GM23248 (cell line): Measurements from ENCODE around the gene TMEM51.

Experiments used
- EZH2 ChIP-seq: fragments of 200-600 bp; sonication (generic); IDR thresholded peaks from 2 replicates; pipeline ENCODE4 v1.6.1; 2018; ENCODE audit warnings: antibody characterized with exemption, mild to moderate bottlenecking; ENCODE audit not compliant: insufficient read depth, poor library complexity, severe bottlenecking
- EZH2phosphoT487 ChIP-seq: fragments of 200-600 bp; sonication (generic); IDR thresholded peaks from 2 replicates; pipeline ENCODE4 v1.6.1; 2018; ENCODE audit warnings: antibody characterized with exemption, moderate library complexity, mild to moderate bottlenecking, low read depth; ENCODE audit not compliant: insufficient read depth

DNA sequence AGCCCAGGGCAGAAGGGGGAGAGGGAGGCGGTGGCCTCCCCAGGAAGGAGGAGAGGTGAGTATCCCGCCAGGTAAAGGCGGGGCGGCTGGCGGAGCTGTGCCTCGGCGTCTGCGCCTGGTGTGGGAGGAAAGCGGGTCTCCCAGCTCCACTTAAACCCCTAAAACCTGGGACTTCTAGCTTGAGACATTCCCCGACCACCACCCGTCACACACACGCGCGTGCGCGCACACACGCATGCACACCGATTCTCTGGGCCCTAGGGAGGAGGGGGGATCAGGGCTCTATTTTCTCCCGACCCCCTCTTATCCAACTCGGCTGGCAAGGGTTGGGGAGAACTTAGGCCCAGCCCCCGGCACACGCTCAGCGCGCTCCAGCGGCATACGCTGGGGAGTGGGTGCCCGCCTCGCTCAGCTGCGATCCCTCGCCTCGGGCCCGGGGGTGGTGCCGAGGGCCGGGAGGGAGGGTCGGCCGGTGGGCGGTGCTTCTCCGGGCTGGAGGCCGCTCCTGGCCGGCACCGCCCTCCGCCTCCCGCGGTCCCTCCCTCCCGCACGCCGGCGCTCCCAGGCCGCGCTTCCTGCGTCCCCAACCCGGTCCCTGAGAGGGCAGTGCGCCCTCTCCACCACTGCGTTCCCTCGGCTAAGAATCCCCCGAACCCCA, at the start of gene TMEM51:
- TF ChIP-seq EZH2phosphoT487 (no peak), EZH2 (no peak)
